NCI-H226 (cell line): ENCODE data around the gene ARHGAP25.

ENCODE experiments used
- DNase-seq: peaks from one replicate; pipeline ENCODE4 v3.0.0-alpha.2; 2015

ARHGAP25 gene

GRCh38 chr2:68767996-68768395 is 33.4 kb downstream of the ARHGAP25 start:
- DNase-seq, result no peak

- no peak for DNase-seq
Observed at GRCh38 chr2:68768461-68768860, 33.9 kb downstream of the ARHGAP25 start.

- no peak for DNase-seq
Observed at GRCh38 chr2:68768951-68769350, 34.3 kb downstream of the ARHGAP25 start.

GRCh38 chr2:68769586-68770270 is 35.1 kb downstream of the ARHGAP25 start:
- no peak for DNase-seq

- DNase-seq, result no peak
Observed at GRCh38 chr2:68770271-68771111, 35.9 kb downstream of the ARHGAP25 start.

- no peak for DNase-seq
Observed at GRCh38 chr2:68771211-68771751, 36.7 kb downstream of the ARHGAP25 start.

GRCh38 chr2:68772109-68772508 is 37.5 kb downstream of the ARHGAP25 start:
- DNase-seq, result no peak

GRCh38 chr2:68774569-68775271 is 40.1 kb downstream of the ARHGAP25 start:
- DNase-seq, result peak; percentile 30

- DNase-seq, result no peak
Observed at GRCh38 chr2:68775272-68775842, 40.7 kb downstream of the ARHGAP25 start.

- DNase-seq, result no peak
Observed at GRCh38 chr2:68776124-68776523, 41.5 kb downstream of the ARHGAP25 start.

GRCh38 chr2:68779595-68779994 is 45.0 kb downstream of the ARHGAP25 start:
- DNase-seq, result no peak

GRCh38 chr2:68784188-68784587 is 49.6 kb downstream of the ARHGAP25 start:
- DNase-seq, result no peak

- DNase-seq, result no peak
Observed at GRCh38 chr2:68784915-68785314, 50.3 kb downstream of the ARHGAP25 start.

GRCh38 chr2:68787356-68787755 is 52.7 kb downstream of the ARHGAP25 start:
- DNase-seq, result no peak

GRCh38 chr2:68789603-68790002 is 55.0 kb downstream of the ARHGAP25 start:
- DNase-seq, result no peak

GRCh38 chr2:68790600-68790999 is 56.0 kb downstream of the ARHGAP25 start:
- DNase-seq, result no peak

- no peak for DNase-seq
Observed at GRCh38 chr2:68791914-68792313, 57.3 kb downstream of the ARHGAP25 start.

GRCh38 chr2:68792751-68793150 is 58.1 kb downstream of the ARHGAP25 start:
- no peak for DNase-seq

GRCh38 chr2:68796295-68796905 is 61.8 kb downstream of the ARHGAP25 start:
- DNase-seq, result no peak

GRCh38 chr2:68798569-68798968 is 64.0 kb downstream of the ARHGAP25 start:
- DNase-seq, result no peak

GRCh38 chr2:68799140-68800026 is 64.8 kb downstream of the ARHGAP25 start:
- no peak for DNase-seq

GRCh38 chr2:68800027-68800401 is 65.4 kb downstream of the ARHGAP25 start:
- no peak for DNase-seq
